Limb (tissue), 2 donors: ENCODE results near the gene VARS2.

Source experiments
- DNase-seq, 2 donors: peaks; one replicate each; pipeline ENCODE4 v3.0.0-alpha.2; 2016; ENCODE audit errors: extremely low spot score in 2 of 2

Gene VARS2

DNA sequence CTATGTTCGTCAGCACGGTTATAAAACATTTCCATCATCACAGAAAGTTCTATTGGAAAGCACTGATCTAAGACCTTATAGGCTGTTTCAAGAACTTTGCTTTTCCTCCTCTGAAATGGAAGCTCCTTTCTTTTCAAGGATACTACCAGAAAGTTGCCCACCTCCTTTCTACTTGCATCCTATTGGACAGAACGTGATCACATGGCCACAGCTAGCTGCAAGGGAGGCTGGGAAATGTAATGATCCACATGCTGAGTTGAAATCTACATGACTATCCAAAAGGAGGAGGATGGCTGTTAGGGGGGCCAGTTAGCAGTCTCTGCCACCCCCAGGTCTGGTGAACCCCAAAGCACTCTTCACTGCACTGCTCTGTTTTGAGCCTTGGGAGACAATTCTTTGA, 14.6 kb downstream of the VARS2 start:
- DNase-seq = no peak

DNA sequence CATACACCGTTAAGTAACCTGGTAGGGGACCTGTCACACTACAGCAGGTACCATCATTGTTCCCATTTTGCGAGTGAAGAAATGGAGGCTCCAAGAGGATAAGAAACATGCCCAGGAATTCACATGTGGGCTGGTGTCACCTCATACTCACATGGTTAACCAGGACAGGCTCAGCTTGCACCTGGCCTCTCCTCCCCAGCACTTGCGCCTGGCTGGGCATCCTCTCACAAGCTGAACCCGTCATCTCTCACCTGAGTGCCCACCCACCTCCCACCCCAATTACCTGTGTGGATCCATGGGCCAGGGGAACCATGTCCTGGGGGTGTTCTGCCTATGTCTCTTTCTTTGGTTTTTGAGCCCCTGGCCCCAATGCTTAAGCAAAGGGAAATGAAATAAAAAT, 16.5 kb downstream of the VARS2 start:
- no peak for DNase-seq

DNA sequence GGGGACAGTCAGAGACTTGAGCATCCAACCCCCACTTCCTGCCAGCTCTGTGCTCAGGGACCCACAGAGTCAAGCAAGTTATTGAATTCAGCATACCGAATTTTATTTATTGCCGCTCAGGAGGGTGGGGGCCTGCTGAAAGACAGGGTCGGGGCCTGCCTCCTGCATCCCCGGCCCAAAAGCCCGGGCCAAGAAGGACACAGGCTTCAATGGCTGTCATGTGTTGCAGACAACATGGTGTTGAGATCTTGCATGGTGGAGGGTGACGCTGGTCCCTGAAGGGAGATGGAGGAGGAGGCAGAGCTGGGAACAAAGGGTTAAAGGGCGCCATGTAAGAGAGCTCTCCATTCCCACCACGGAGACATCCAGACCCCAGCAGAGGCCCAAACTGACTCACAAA, 17.2 kb downstream of the VARS2 start:
- no peak for DNase-seq

DNA sequence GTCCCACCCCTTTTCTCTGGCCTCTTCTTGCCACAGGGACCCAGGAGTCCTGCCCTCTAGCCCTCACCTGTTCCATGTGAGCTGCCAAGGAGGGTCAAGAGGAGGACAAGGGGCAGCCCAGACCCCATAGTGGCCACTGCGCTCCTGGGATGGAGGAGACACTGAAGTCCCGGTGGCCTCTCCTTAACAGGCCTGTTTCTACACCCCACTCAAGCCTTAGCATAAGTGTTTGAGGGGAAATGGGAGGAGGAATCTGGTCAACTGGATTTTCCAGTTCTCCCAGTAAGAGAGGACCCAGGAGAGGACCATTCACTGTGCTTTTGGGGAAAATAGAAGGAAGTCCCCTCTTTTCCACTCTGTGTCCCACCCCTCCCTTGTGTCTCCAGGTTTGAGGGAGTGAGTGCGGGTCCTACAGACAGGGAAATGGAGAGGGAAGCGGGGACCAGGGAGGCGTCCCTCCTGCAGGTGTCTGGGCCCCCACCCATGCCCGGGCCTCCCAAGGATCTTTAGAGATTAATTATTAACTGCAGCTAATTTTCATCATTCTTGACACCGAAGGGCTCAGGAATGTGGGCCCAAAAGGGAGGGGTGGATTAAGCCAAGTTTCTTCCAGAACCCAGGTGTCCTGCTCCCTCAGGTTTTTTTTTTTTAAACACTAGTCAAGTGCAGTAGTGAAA, 18.1 kb downstream of the VARS2 start, which contains the start of gene SFTA2:
SFTA2 (minus strand) TSS at position 202 of the 677 bp plus-strand sequence; CDS start at position 128, 74 bp downstream.
- no peak for DNase-seq

- DNase-seq = no peak
These were observed 18.8 kb downstream of the VARS2 start for GRCh38 chr6:30932665-30933365.

GRCh38 chr6:30935018-30935417, 21.0 kb downstream of the VARS2 start:
- no peak for DNase-seq

GRCh38 chr6:30937265-30937664, 23.2 kb downstream of the VARS2 start:
- no peak for DNase-seq

- no peak for DNase-seq
These were observed 24.7 kb downstream of the VARS2 start for GRCh38 chr6:30938730-30939129.

- DNase-seq = no peak
These were observed 25.4 kb downstream of the VARS2 start for GRCh38 chr6:30939473-30939872.

DNA sequence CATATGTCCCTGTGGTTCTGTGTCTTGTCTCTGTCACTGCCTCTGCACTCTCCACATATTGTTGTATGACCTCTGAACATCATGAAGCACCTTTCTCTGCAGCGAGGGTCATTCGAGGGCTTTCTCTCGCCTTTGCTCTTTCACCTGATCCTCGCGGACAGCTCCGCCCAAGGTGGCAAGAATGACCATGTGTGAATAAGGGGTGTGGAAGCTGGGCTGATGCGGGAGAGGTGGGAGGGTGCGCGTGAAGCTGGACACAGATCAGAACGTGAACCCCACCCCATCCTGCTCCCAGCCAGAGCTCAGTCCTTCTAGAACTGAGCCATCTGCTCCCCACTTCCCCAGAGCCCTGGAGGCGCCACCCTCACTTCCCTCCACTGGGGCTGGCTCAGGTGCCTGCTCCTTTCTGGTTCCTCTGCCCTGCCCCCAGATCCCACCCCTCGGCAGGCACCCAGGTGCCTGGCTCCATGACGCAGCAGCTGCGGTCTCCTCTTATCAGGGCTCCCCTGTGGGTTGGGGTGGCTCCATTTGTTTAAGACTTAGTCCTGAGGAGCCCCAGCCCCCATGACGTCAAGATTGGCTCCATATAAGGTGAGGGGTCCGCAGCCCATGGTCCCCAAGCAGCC, 26.4 kb downstream of the VARS2 start, which contains the start of gene MUCL3:
MUCL3 (plus strand) TSS at position 613 of the 626 bp plus-strand sequence. CDS start 27 bp downstream, outside the sequence.
- no peak for DNase-seq

DNA sequence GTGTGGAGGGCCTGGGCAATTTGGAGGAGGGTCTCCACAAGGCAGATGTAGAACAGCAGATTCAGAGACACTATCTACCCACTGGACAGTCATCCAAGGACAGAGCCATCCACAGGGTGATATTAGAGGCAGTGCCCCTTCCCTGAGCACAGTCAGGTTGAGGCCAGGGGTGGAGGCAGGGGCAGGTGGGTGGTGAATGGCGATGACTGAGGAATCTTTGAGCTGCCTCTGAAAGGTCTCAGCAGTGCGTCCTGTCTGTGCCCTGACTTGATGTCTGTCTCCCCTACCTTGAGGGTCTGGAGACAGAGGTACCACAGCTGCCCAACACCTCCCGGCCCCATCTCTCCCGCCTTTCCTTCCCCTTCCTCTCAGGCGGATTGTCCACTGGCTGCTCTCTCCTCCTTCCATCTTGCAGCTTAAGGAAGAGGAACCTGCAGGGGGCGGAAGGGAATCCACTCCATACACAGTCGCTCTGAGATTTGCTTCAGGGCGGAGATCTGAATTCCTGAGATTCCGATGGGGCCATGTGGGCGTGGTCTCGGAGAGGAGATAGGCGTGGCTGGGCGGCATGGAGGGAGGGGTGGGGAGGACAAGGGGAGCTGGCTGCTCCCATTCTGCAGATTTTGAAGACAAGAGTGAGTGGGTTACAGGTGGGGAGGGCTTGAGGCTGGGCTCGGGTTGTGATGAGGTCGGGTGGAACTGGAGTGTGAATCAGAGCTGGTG, 28.5 kb downstream of the VARS2 start:
- DNase-seq = peak; percentile 44 to 67

- DNase-seq = no peak
These were observed 30.0 kb downstream of the VARS2 start for GRCh38 chr6:30944051-30944450.

GRCh38 chr6:30945281-30945680, 31.2 kb downstream of the VARS2 start:
- no peak for DNase-seq

GRCh38 chr6:30947231-30947630, 33.2 kb downstream of the VARS2 start:
- no peak for DNase-seq

DNA sequence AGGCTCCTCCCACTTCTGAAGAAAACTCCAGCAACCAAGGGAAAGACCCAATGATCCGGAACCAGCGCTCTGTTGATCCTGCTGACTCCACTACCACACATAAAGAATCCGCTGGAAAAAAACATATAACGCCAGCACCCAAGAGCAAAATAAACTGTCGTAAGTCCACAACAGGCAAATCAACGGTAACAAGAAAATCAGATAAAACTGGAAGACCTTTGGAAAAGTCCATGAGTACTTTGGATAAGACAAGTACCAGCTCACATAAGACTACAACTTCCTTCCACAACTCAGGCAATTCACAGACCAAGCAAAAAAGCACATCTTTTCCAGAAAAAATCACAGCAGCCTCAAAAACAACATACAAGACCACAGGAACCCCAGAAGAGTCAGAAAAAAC, 34.8 kb downstream of the VARS2 start:
- DNase-seq = no peak

- DNase-seq = no peak
These were observed 38.0 kb downstream of the VARS2 start for GRCh38 chr6:30951907-30952469.

- no peak for DNase-seq
These were observed 40.8 kb downstream of the VARS2 start for GRCh38 chr6:30954631-30955366.

DNA sequence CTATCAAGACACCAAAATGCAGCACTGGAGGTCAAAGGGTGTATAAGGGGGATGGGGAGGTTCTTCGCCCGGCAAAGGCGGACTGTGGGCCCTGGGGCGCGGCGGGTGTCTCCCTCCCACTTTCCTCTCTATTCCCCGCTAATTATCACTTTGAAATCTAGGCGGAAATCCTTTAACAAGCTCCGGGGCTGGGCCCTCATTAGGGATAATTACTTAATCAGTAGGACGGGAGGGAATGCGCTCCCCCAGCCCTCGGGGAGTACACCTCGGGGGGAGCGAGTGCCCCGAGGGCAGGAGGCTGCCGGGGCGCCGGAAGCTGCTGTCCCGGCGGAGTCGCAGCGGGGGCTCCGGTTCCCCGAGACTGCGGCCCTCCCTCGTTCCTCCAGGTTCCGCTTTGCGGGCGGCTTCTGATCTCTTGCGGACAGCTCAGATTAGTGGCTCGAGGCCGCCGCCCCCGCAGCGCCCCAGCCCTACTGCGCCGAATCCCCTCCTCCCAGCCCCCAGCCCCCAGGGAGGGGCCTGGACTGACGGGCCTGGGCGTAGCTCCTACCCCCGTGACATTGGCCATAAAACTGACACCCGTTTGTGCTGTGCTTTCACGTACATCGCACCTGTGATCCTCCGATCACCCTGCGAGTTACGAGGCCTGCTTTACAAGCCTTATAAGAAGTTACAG, 41.5 kb downstream of the VARS2 start:
- DNase-seq = peak in 1 of 2 donors; percentile 58

GRCh38 chr6:30957716-30958115, 43.7 kb downstream of the VARS2 start:
- DNase-seq = no peak
